GM12878 (cell line): ENCODE measurements around the gene AMPD3. TPM values are rescaled to one million over a fixed set of nuclear protein-coding genes. Genes with fewer than 3 reads are reported as not detected.

ENCODE experiments used
- IKZF2 ChIP-seq, 2 experiments: fragments of 450-650 bp; IDR thresholded peaks; 2 replicates each; pipeline ENCODE4 v1.6.1; 2017; ENCODE audit warnings: mild to moderate bottlenecking in 2 of 2, moderate library complexity in 2 of 2
- JUND ChIP-seq: IDR thresholded peaks from 2 replicates; pipeline ENCODE4 v1.6.1; 2012; ENCODE audit warnings: low read depth, mild to moderate bottlenecking, low read length, improper control_type of control experiment, moderate library complexity
- MXI1 ChIP-seq: fragments of 150-350 bp; IDR thresholded peaks from 2 replicates; pipeline ENCODE4 v1.6.1; 2011; ENCODE audit warnings: low read depth, mild to moderate bottlenecking, inconsistent platforms, low read length, improper control_type of control experiment
- PAX8 ChIP-seq: fragments of 450-650 bp; IDR thresholded peaks from 2 replicates; pipeline ENCODE4 v1.6.1; 2017; ENCODE audit warnings: mild to moderate bottlenecking, moderate library complexity
- RAD51 ChIP-seq: fragments of 450-650 bp; IDR thresholded peaks from 2 replicates; pipeline ENCODE4 v1.6.1; 2016; ENCODE audit warnings: moderate library complexity, mild to moderate bottlenecking, inconsistent platforms
- SREBF2 ChIP-seq: IDR thresholded peaks from 2 replicates; pipeline ENCODE4 v1.6.1; 2012; ENCODE audit warnings: mild to moderate bottlenecking, low read length
- STAT1 ChIP-seq: fragments of 450-650 bp; conservative IDR thresholded peaks from 2 replicates; pipeline ENCODE4 v1.6.1; 2014; ENCODE audit warnings: antibody characterized with exemption, mild to moderate bottlenecking
- TCF7 ChIP-seq: IDR thresholded peaks from 2 replicates; pipeline ENCODE4 v1.6.1; 2014; ENCODE audit warnings: antibody characterized with exemption, borderline replicate concordance
- YY1 ChIP-seq: IDR thresholded peaks from 2 replicates; pipeline ENCODE4 v1.6.1; 2011; ENCODE audit warnings: low read depth, mild to moderate bottlenecking, low read length
- polyA plus RNA-seq, 11 experiments: library from polyadenylated mRNA; depleted of rRNA in 4 of 11; unstranded in 6 of 11; stranded (reverse) in 5 of 11; fragments of >200 nt; fragmentation: Nextera tagmentation in 4 of 11; fragmentation: Illumina TruSeq in 1 of 11; extraction: Ambion mirVana in 4 of 11; extraction: Trizol in 1 of 11; gene quantifications; 1 replicate in 1 of 11; 2 replicates in 10 of 11; pipeline versions ENCODE4 v1.2.1 to v1.2.3, GENCODE V29; 2011 to 2016; ENCODE audit warnings: inconsistent platforms in 2 of 11, missing spikeins in 2 of 11, low read depth in 1 of 11
- total RNA-seq, 4 experiments: library from RNA; depleted of rRNA in 3 of 4; stranded (reverse); fragments of >200 nt in 3 of 4; fragmentation: Illumina TruSeq in 1 of 4; extraction: Trizol in 1 of 4; gene quantifications; 2 replicates each; pipeline versions ENCODE4 v1.2.1 to v1.2.3, GENCODE V29; 2013 to 2021
- TF ChIP-seq, protein P1 (sequence below): fragments of 450-650 bp; formaldehyde crosslinking; IDR thresholded peaks from 2 replicates; pipeline ENCODE4 v1.5.0; 2022; ENCODE audit warnings: mild to moderate bottlenecking, missing genetic modification characterization
- TF ChIP-seq, protein P2 (sequence below): IDR thresholded peaks from 2 replicates; pipeline ENCODE4 v1.6.1; 2012; ENCODE audit warnings: low read length, inconsistent platforms
- TF ChIP-seq, protein P3 (sequence below), 3 experiments: IDR thresholded peaks in 2 of 3; conservative IDR thresholded peaks in 1 of 3; 2 replicates each; pipeline ENCODE4 v1.5.1; 2011; ENCODE audit warnings: low read depth in 3 of 3, low read length in 3 of 3, mild to moderate bottlenecking in 3 of 3, control low read depth in 2 of 3, moderate library complexity in 2 of 3, inconsistent platforms in 1 of 3, mixed read lengths in 1 of 3; ENCODE audit not compliant: control insufficient read depth in 2 of 3, insufficient read depth in 1 of 3; ENCODE audit errors: extremely low read depth in 1 of 3
- TF ChIP-seq, protein P4 (sequence below): fragments of 450-650 bp; IDR thresholded peaks from 2 replicates; pipeline ENCODE4 v1.6.1; 2017; ENCODE audit warnings: low read depth, mild to moderate bottlenecking, moderate library complexity
- TF ChIP-seq, protein P5 (sequence below): IDR thresholded peaks from 2 replicates; pipeline ENCODE4 v1.6.1; 2012; ENCODE audit warnings: low read depth, low read length, improper control_type of control experiment
- TF ChIP-seq, protein P6 (sequence below): fragments of 450-650 bp; IDR thresholded peaks from 2 replicates; pipeline ENCODE4 v1.6.1; 2017; ENCODE audit warnings: borderline replicate concordance

AMPD3 gene
- total and polyA plus RNA-seq, 10 of the 15 experiments (the other 5 are each of a cell fraction or from before 2014, with no cell fraction given): 5.6 to 28.6 (median 15.9) TPM

DNA sequence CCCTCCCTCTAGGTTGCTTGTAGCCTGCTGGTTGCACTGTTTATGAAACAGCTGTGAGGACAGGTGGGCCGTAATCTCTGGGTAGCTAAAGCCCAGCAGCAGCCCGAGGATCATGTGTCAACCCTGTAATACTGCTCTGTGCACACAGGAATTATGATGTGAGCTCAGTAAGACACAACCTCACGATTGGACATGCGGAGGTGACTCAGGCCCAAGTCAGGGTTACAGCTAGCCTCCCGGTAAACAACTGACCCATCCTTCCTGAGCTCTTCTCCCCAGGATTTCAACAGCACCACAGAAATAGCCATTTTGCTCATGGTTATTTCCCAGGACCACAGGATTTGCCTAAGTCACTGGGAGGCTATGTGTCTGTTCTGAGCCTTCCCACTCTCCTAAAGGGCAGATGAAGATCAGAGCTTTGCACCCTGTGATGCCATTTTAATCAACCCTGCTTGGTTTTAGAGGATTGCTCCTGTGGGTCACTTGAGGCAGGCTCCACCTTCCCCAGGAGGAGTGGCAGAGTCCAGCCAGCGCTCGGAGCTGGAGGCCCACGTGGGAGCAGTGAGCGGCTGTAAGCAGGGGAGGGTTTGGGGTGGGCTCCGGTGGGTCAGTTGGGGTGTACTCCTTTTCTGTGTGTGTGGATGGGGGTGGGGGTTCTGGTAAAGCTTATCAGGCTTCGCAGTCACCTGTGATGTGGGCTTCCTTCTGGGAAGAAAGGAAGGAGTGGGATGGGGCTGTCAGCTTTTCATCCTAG lies at the start of gene AMPD3 (continued):
- TF ChIP-seq IKZF2 (IDR thresholded peaks at IDR 0.05) (peak; percentile 81 to 84), STAT1 (no peak), TCF7 (no peak), SREBF2 (no peak), YY1 (no peak; the same call in 1 of the 2 replicates), JUND (0 out of 2 replicates have a peak, but pooled peaks have one; percentile 35), PAX8 (no peak), RAD51 (no peak), MXI1 (no peak)
- TF ChIP-seq, protein P1, sequence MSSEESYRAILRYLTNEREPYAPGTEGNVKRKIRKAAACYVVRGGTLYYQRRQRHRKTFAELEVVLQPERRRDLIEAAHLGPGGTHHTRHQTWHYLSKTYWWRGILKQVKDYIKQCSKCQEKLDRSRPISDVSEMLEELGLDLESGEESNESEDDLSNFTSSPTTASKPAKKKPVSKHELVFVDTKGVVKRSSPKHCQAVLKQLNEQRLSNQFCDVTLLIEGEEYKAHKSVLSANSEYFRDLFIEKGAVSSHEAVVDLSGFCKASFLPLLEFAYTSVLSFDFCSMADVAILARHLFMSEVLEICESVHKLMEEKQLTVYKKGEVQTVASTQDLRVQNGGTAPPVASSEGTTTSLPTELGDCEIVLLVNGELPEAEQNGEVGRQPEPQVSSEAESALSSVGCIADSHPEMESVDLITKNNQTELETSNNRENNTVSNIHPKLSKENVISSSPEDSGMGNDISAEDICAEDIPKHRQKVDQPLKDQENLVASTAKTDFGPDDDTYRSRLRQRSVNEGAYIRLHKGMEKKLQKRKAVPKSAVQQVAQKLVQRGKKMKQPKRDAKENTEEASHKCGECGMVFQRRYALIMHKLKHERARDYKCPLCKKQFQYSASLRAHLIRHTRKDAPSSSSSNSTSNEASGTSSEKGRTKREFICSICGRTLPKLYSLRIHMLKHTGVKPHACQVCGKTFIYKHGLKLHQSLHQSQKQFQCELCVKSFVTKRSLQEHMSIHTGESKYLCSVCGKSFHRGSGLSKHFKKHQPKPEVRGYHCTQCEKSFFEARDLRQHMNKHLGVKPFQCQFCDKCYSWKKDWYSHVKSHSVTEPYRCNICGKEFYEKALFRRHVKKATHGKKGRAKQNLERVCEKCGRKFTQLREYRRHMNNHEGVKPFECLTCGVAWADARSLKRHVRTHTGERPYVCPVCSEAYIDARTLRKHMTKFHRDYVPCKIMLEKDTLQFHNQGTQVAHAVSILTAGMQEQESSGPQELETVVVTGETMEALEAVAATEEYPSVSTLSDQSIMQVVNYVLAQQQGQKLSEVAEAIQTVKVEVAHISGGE (CRISPR knock-in tag): no peak
- TF ChIP-seq, protein P2, sequence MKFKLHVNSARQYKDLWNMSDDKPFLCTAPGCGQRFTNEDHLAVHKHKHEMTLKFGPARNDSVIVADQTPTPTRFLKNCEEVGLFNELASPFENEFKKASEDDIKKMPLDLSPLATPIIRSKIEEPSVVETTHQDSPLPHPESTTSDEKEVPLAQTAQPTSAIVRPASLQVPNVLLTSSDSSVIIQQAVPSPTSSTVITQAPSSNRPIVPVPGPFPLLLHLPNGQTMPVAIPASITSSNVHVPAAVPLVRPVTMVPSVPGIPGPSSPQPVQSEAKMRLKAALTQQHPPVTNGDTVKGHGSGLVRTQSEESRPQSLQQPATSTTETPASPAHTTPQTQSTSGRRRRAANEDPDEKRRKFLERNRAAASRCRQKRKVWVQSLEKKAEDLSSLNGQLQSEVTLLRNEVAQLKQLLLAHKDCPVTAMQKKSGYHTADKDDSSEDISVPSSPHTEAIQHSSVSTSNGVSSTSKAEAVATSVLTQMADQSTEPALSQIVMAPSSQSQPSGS: peak; percentile 77
- TF ChIP-seq, protein P3, sequence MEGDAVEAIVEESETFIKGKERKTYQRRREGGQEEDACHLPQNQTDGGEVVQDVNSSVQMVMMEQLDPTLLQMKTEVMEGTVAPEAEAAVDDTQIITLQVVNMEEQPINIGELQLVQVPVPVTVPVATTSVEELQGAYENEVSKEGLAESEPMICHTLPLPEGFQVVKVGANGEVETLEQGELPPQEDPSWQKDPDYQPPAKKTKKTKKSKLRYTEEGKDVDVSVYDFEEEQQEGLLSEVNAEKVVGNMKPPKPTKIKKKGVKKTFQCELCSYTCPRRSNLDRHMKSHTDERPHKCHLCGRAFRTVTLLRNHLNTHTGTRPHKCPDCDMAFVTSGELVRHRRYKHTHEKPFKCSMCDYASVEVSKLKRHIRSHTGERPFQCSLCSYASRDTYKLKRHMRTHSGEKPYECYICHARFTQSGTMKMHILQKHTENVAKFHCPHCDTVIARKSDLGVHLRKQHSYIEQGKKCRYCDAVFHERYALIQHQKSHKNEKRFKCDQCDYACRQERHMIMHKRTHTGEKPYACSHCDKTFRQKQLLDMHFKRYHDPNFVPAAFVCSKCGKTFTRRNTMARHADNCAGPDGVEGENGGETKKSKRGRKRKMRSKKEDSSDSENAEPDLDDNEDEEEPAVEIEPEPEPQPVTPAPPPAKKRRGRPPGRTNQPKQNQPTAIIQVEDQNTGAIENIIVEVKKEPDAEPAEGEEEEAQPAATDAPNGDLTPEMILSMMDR (IDR thresholded peaks at IDR 0.05 in 2 of 3, conservative IDR thresholded peaks at IDR 0.05 in 1 of 3; ENCODE audit: control insufficient read depth in 2 of 3, extremely low read depth in 1 of 3, insufficient read depth in 1 of 3, low read depth in 3 of 3, low read length in 3 of 3): no peak
- TF ChIP-seq, protein P4, sequence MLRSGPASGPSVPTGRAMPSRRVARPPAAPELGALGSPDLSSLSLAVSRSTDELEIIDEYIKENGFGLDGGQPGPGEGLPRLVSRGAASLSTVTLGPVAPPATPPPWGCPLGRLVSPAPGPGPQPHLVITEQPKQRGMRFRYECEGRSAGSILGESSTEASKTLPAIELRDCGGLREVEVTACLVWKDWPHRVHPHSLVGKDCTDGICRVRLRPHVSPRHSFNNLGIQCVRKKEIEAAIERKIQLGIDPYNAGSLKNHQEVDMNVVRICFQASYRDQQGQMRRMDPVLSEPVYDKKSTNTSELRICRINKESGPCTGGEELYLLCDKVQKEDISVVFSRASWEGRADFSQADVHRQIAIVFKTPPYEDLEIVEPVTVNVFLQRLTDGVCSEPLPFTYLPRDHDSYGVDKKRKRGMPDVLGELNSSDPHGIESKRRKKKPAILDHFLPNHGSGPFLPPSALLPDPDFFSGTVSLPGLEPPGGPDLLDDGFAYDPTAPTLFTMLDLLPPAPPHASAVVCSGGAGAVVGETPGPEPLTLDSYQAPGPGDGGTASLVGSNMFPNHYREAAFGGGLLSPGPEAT: peak; percentile 88
- TF ChIP-seq, protein P5, sequence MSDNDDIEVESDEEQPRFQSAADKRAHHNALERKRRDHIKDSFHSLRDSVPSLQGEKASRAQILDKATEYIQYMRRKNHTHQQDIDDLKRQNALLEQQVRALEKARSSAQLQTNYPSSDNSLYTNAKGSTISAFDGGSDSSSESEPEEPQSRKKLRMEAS: 0 out of 2 replicates have a peak, but pooled peaks have one; percentile 14
- TF ChIP-seq, protein P6, sequence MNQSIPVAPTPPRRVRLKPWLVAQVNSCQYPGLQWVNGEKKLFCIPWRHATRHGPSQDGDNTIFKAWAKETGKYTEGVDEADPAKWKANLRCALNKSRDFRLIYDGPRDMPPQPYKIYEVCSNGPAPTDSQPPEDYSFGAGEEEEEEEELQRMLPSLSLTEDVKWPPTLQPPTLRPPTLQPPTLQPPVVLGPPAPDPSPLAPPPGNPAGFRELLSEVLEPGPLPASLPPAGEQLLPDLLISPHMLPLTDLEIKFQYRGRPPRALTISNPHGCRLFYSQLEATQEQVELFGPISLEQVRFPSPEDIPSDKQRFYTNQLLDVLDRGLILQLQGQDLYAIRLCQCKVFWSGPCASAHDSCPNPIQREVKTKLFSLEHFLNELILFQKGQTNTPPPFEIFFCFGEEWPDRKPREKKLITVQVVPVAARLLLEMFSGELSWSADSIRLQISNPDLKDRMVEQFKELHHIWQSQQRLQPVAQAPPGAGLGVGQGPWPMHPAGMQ: no peak
